HUES6 (cell line): Measurements from ENCODE around the gene GAMT.
A peak's percentile ranks its signal among the peaks of the same experiment; 100 is the strongest.

ENCODE experiments used
- H3K27ac ChIP-seq: 2 replicates; pipeline ENCODE4 v1.7.0; 2013; ENCODE audit warnings: low read depth, mild to moderate bottlenecking, low read length, inconsistent platforms
- H3K27me3 ChIP-seq: 2 replicates; pipeline ENCODE4 v1.6.1; 2013; ENCODE audit warnings: low read length; ENCODE audit not compliant: control insufficient read depth, insufficient read depth
- H3K36me3 ChIP-seq: 2 replicates; pipeline ENCODE4 v1.6.1; 2013; ENCODE audit warnings: low read length; ENCODE audit not compliant: control insufficient read depth, insufficient read depth
- H3K4me1 ChIP-seq: 2 replicates; pipeline ENCODE4 v1.6.1; 2013; ENCODE audit warnings: low read length; ENCODE audit not compliant: control insufficient read depth, insufficient read depth
- H3K4me3 ChIP-seq: 2 replicates; pipeline ENCODE4 v1.5.1; 2013; ENCODE audit warnings: low read depth, low read length
- H3K9ac ChIP-seq: one replicate; pipeline ENCODE4 v1.6.1; 2013; ENCODE audit warnings: mild to moderate bottlenecking, low read length
- H3K9me3 ChIP-seq: 2 replicates; pipeline ENCODE4 v1.6.1; 2013; ENCODE audit warnings: low read depth, low read length; ENCODE audit not compliant: control insufficient read depth, insufficient read depth

Gene GAMT

GRCh38 chr19:1387684-1388636 lies 13.4 kb downstream of the GAMT start:
- H3K27ac ChIP-seq: no peak overlapping the region
- peaks cover 34% of the 10 kb centered on the region for H3K36me3 ChIP-seq
- H3K27me3 ChIP-seq: no peaks in the 10 kb centered on the region
- no peaks in the 10 kb centered on the region for H3K4me1 ChIP-seq
- H3K9ac ChIP-seq: no peak overlapping the region
- no peak overlapping the region for H3K4me3 ChIP-seq
- H3K9me3 ChIP-seq: no peaks in the 10 kb centered on the region

GRCh38 chr19:1386945-1387683 lies 14.2 kb downstream of the GAMT start:
- no peak overlapping the region for H3K4me3 ChIP-seq
- H3K36me3 ChIP-seq: peaks cover 26% of the 10 kb centered on the region
- no peaks in the 10 kb centered on the region for H3K4me1 ChIP-seq
- H3K27ac ChIP-seq: no peak overlapping the region
- H3K9me3 ChIP-seq: no peaks in the 10 kb centered on the region
- H3K27me3 ChIP-seq: no peaks in the 10 kb centered on the region
- H3K9ac ChIP-seq: no peak overlapping the region

- Histone ChIP-seq H3K4me3 (no peak overlapping the region), H3K4me1 (peaks cover 6% of the 10 kb centered on the region; the same call in 1 of the 2 replicates), H3K9me3 (no peaks in the 10 kb centered on the region), H3K27me3 (no peaks in the 10 kb centered on the region), H3K27ac (no peak overlapping the region), H3K9ac (no peak overlapping the region), H3K36me3 (peaks cover 19% of the 10 kb centered on the region)
Observed at GRCh38 chr19:1385816-1386215, 15.5 kb downstream of the GAMT start.

GRCh38 chr19:1384478-1385110 lies 16.7 kb downstream of the GAMT start:
- peak overlapping the region; percentile 90 for H3K9ac ChIP-seq
- no peak overlapping the region for H3K27ac ChIP-seq
- H3K36me3 ChIP-seq: peaks cover 13% of the 10 kb centered on the region
- H3K4me1 ChIP-seq: peaks cover 6% of the 10 kb centered on the region; the same call in 1 of the 2 replicates
- H3K4me3 ChIP-seq: peak overlapping the region; percentile 68
- no peaks in the 10 kb centered on the region for H3K27me3 ChIP-seq
- H3K9me3 ChIP-seq: no peaks in the 10 kb centered on the region

GRCh38 chr19:1384085-1384462 lies 17.3 kb downstream of the GAMT start:
- peaks cover 6% of the 10 kb centered on the region; the same call in 1 of the 2 replicates for H3K4me1 ChIP-seq
- H3K4me3 ChIP-seq: peak overlapping the region; percentile 68
- H3K9ac ChIP-seq: peak overlapping the region; percentile 90
- no peaks in the 10 kb centered on the region for H3K9me3 ChIP-seq
- H3K36me3 ChIP-seq: peaks cover 8% of the 10 kb centered on the region
- H3K27me3 ChIP-seq: no peaks in the 10 kb centered on the region
- H3K27ac ChIP-seq: peak overlapping the region; percentile 57; the same call in 1 of the 2 replicates

- Histone ChIP-seq H3K4me3 (peak within 1 kb of the TSS; percentile 68), H3K27ac (peak within 1 kb of the TSS; percentile 57; the same call in 1 of the 2 replicates), H3K36me3 (peaks cover 3% of the 10 kb centered on the region; the same call in 1 of the 2 replicates), H3K4me1 (peaks cover 6% of the 10 kb centered on the region; the same call in 1 of the 2 replicates), H3K9me3 (no peaks in the 10 kb centered on the region), H3K27me3 (no peaks in the 10 kb centered on the region), H3K9ac (peak within 1 kb of the TSS; percentile 90)
Observed at GRCh38 chr19:1383312-1384084, 17.8 kb downstream of the GAMT start, which contains the start of gene NDUFS7. TSS of gene NDUFS7 (plus strand) at chr19:1383907. CDS start at chr19:1383927, 20 bp downstream.

GRCh38 chr19:1383017-1383311 lies 18.4 kb downstream of the GAMT start:
- Histone ChIP-seq H3K4me3 (peak overlapping the region; percentile 45), H3K27me3 (no peaks in the 10 kb centered on the region), H3K27ac (no peak overlapping the region), H3K36me3 (no peaks in the 10 kb centered on the region), H3K4me1 (peaks cover 6% of the 10 kb centered on the region; the same call in 1 of the 2 replicates), H3K9me3 (no peaks in the 10 kb centered on the region), H3K9ac (no peak overlapping the region)

- Histone ChIP-seq H3K36me3 (peaks cover 5% of the 10 kb centered on the region; the same call in 1 of the 2 replicates), H3K9me3 (no peaks in the 10 kb centered on the region), H3K9ac (no peak overlapping the region), H3K4me1 (peaks cover 6% of the 10 kb centered on the region; the same call in 1 of the 2 replicates), H3K4me3 (no peak overlapping the region), H3K27ac (no peak overlapping the region), H3K27me3 (no peaks in the 10 kb centered on the region)
Observed at GRCh38 chr19:1382250-1382649, 19.1 kb downstream of the GAMT start.

GRCh38 chr19:1379961-1380489 lies 21.3 kb downstream of the GAMT start:
- H3K9me3 ChIP-seq: no peaks in the 10 kb centered on the region
- no peak overlapping the region for H3K9ac ChIP-seq
- no peak overlapping the region for H3K27ac ChIP-seq
- H3K27me3 ChIP-seq: no peaks in the 10 kb centered on the region
- peaks cover 15% of the 10 kb centered on the region for H3K36me3 ChIP-seq
- H3K4me3 ChIP-seq: no peak overlapping the region
- H3K4me1 ChIP-seq: peaks cover 6% of the 10 kb centered on the region; the same call in 1 of the 2 replicates
